ENCODE data around the gene MXD4. TPM values are rescaled to one million over a fixed set of nuclear protein-coding genes. Genes with fewer than 3 reads are reported as not detected.

MXD4 gene
- total and polyA plus RNA-seq, 2 of the 13 experiments (the other 11 are each of a cell fraction or from before 2014, with no cell fraction given): 29.0 to 31.3 TPM

- TF ChIP-seq ZFAT (CRISPR knock-in tag; conservative IDR thresholded peaks at IDR 0.05) (no peak), ZNF746 (CRISPR knock-in tag; IDR thresholded peaks at IDR 0.05) (peak; percentile 9; the same call in 1 of the 2 replicates), CHD4 (IDR thresholded peaks at IDR 0.05; ENCODE audit: borderline replicate concordance, low read length) (no peak), ZNF563 (CRISPR knock-in tag; IDR thresholded peaks at IDR 0.05) (no peak), BCL6 (CRISPR knock-in tag; IDR thresholded peaks at IDR 0.05) (no peak), E2F5 (CRISPR knock-in tag; conservative IDR thresholded peaks at IDR 0.05) (no peak), SMARCE1 (IDR thresholded peaks at IDR 0.05; ENCODE audit: borderline replicate concordance) (no peak), MTA1 (CRISPR knock-in tag; IDR thresholded peaks at IDR 0.05; ENCODE audit: borderline replicate concordance) (0 out of 2 replicates have a peak, but pooled peaks have one; percentile 19), ZNF766 (CRISPR knock-in tag; IDR thresholded peaks at IDR 0.05; ENCODE audit: borderline replicate concordance) (no peak), SNAI1 (CRISPR knock-in tag; IDR thresholded peaks at IDR 0.05; ENCODE audit: borderline replicate concordance) (0 out of 2 replicates have a peak, but pooled peaks have one; percentile 52), ATAD3A (CRISPR knock-in tag; IDR thresholded peaks at IDR 0.05) (no peak), ZBTB21 (CRISPR knock-in tag; IDR thresholded peaks at IDR 0.05) (no peak), ZNF543 (CRISPR knock-in tag; IDR thresholded peaks at IDR 0.05) (0 out of 2 replicates have a peak, but pooled peaks have one; percentile 4), TCF12 (IDR thresholded peaks at IDR 0.05) (no peak), TCF12 (CRISPR knock-in tag; IDR thresholded peaks at IDR 0.05) (0 out of 2 replicates have a peak, but pooled peaks have one; percentile 12), ZNF317 (CRISPR knock-in tag; IDR thresholded peaks at IDR 0.05) (no peak), PITX1 (CRISPR knock-in tag; IDR thresholded peaks at IDR 0.05) (0 out of 2 replicates have a peak, but pooled peaks have one; percentile 26), ZNF510 (CRISPR knock-in tag; IDR thresholded peaks at IDR 0.05; ENCODE audit: low read depth) (no peak), JUNB (CRISPR knock-in tag; IDR thresholded peaks at IDR 0.05; ENCODE audit: borderline replicate concordance) (no peak), PAX8 (CRISPR knock-in tag; IDR thresholded peaks at IDR 0.05; ENCODE audit: borderline replicate concordance) (peak; percentile 87; the same call in 1 of the 2 replicates), GMEB2 (CRISPR knock-in tag; IDR thresholded peaks at IDR 0.05; ENCODE audit: low read depth) (no peak)
- TF ChIP-seq, protein P1, sequence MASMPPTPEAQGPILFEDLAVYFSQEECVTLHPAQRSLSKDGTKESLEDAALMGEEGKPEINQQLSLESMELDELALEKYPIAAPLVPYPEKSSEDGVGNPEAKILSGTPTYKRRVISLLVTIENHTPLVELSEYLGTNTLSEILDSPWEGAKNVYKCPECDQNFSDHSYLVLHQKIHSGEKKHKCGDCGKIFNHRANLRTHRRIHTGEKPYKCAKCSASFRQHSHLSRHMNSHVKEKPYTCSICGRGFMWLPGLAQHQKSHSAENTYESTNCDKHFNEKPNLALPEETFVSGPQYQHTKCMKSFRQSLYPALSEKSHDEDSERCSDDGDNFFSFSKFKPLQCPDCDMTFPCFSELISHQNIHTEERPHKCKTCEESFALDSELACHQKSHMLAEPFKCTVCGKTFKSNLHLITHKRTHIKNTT (CRISPR knock-in tag; IDR thresholded peaks at IDR 0.05): no peak
- TF ChIP-seq, protein P2, sequence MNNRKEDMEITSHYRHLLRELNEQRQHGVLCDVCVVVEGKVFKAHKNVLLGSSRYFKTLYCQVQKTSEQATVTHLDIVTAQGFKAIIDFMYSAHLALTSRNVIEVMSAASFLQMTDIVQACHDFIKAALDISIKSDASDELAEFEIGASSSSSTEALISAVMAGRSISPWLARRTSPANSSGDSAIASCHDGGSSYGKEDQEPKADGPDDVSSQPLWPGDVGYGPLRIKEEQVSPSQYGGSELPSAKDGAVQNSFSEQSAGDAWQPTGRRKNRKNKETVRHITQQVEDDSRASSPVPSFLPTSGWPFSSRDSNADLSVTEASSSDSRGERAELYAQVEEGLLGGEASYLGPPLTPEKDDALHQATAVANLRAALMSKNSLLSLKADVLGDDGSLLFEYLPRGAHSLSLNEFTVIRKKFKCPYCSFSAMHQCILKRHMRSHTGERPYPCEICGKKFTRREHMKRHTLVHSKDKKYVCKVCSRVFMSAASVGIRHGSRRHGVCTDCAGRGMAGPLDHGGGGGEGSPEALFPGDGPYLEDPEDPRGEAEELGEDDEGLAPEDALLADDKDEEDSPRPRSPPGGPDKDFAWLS (CRISPR knock-in tag; IDR thresholded peaks at IDR 0.05; ENCODE audit: borderline replicate concordance): 0 out of 2 replicates have a peak, but pooled peaks have one; percentile 19
- TF ChIP-seq, protein P3, sequence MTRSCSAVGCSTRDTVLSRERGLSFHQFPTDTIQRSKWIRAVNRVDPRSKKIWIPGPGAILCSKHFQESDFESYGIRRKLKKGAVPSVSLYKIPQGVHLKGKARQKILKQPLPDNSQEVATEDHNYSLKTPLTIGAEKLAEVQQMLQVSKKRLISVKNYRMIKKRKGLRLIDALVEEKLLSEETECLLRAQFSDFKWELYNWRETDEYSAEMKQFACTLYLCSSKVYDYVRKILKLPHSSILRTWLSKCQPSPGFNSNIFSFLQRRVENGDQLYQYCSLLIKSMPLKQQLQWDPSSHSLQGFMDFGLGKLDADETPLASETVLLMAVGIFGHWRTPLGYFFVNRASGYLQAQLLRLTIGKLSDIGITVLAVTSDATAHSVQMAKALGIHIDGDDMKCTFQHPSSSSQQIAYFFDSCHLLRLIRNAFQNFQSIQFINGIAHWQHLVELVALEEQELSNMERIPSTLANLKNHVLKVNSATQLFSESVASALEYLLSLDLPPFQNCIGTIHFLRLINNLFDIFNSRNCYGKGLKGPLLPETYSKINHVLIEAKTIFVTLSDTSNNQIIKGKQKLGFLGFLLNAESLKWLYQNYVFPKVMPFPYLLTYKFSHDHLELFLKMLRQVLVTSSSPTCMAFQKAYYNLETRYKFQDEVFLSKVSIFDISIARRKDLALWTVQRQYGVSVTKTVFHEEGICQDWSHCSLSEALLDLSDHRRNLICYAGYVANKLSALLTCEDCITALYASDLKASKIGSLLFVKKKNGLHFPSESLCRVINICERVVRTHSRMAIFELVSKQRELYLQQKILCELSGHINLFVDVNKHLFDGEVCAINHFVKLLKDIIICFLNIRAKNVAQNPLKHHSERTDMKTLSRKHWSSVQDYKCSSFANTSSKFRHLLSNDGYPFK (CRISPR knock-in tag; IDR thresholded peaks at IDR 0.05; ENCODE audit: borderline replicate concordance): no peak
Measured at GRCh38 chr4:2262944-2263250, 988 bp upstream of the MXD4 start (continued).

All from HepG2 (cell line).